ENCODE data around the gene FAM169A. TPM values are rescaled to one million over a fixed set of nuclear protein-coding genes. Genes with fewer than 3 reads are reported as not detected.

The FAM169A gene
- total and polyA plus RNA-seq, 11 donors, result 0.88 to 10.1 (median 4.1) TPM

DNA sequence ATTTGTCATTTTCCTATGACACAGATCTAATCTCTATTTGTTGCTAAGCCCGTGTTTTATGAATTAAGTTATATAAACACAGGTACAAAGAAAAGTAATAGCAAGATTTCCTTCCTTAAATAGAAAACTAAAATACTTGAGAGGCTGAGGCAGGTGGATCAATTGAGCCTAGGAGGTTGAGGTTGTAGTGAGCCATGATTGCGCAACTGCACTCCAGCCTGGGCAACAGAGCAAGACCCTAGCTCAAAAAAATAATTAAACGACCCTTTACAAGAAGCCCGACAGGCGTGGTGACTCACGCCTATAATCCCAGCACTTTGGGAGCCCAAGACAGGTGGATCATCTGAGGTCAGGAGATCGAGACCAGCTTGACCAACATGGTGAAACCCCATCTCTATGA lies 36.8 kb downstream of the FAM169A start:
- 91 to 95% (median 93%) methylated on average over 7 of the region's 7 CpGs for WGBS, 4 donors
- H3K4me3 ChIP-seq, result no peak overlapping the region
- no peak for ATAC-seq
- H3K27ac ChIP-seq, result no peak overlapping the region
- no peak for DNase-seq
- no peak for TF ChIP-seq POLR2A (IDR thresholded peaks at IDR 0.05)
- TF ChIP-seq, protein P1, sequence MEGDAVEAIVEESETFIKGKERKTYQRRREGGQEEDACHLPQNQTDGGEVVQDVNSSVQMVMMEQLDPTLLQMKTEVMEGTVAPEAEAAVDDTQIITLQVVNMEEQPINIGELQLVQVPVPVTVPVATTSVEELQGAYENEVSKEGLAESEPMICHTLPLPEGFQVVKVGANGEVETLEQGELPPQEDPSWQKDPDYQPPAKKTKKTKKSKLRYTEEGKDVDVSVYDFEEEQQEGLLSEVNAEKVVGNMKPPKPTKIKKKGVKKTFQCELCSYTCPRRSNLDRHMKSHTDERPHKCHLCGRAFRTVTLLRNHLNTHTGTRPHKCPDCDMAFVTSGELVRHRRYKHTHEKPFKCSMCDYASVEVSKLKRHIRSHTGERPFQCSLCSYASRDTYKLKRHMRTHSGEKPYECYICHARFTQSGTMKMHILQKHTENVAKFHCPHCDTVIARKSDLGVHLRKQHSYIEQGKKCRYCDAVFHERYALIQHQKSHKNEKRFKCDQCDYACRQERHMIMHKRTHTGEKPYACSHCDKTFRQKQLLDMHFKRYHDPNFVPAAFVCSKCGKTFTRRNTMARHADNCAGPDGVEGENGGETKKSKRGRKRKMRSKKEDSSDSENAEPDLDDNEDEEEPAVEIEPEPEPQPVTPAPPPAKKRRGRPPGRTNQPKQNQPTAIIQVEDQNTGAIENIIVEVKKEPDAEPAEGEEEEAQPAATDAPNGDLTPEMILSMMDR (IDR thresholded peaks at IDR 0.05), result no peak
- no peaks in the 10 kb centered on the region for H3K27me3 ChIP-seq
- intact Hi-C loops (cut with DNase I), result no loop called here
- H3K36me3 ChIP-seq, result no peaks in the 10 kb centered on the region
- H3K9me3 ChIP-seq, result no peaks in the 10 kb centered on the region
- no peaks in the 10 kb centered on the region for H3K4me1 ChIP-seq

DNA sequence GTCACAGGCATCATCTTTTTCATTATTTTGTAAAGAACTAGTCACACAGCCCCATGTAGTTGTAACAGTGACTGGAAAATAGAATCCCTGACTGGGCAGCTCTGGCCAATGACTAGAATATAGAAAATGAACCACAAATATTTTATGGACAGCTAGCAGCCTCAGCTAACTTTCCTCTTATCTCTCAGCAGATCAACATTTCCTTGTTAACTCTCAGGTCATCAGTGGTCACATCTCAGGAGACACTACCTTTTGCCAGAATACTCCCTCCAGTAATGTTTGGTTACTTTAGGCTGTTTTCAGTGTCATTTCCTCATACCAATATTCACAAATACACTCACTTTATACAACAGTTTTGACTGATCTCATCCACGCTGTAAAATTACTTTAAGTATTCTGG lies 43.9 kb downstream of the FAM169A start:
- no peak for ATAC-seq
- intact Hi-C loops (cut with DNase I), result no loop called here
- no peak for DNase-seq
- WGBS, 4 donors, result 84 to 98% (median 91%) methylated on average over 1 of the region's 1 CpG
- TF ChIP-seq POLR2A (IDR thresholded peaks at IDR 0.05), result no peak
- TF ChIP-seq, protein P1 (IDR thresholded peaks at IDR 0.05), result no peak
- Histone ChIP-seq H3K36me3 (no peaks in the 10 kb centered on the region), H3K9me3 (no peaks in the 10 kb centered on the region), H3K4me3 (no peak overlapping the region), H3K27ac (no peak overlapping the region), H3K27me3 (no peaks in the 10 kb centered on the region), H3K4me1 (no peaks in the 10 kb centered on the region)

DNA sequence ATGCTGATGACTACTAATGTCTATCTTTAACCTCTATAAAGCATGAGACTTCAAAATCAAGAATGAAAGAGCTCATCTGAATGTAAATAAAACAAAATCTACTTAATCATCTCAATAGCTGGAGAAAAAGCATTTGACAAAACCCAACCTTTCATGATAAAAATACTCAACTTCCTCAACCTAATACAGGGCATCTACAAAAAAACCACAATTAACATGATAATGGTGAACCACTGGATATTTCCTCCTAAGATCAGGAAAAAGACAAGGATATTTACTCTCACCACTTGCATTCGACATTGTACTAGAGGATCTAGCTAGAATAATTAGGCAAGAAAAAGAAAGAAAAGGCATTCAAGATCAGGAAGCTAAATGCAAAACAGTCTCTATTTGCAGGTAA lies 49.3 kb downstream of the FAM169A start:
- Histone ChIP-seq H3K4me1 (no peaks in the 10 kb centered on the region), H3K27me3 (no peaks in the 10 kb centered on the region), H3K9me3 (no peaks in the 10 kb centered on the region), H3K36me3 (no peaks in the 10 kb centered on the region), H3K27ac (no peak overlapping the region), H3K4me3 (no peak overlapping the region)
- DNase-seq (no peak), ATAC-seq (no peak)
- 40 to 51% (median 47%) methylated on average over 1 of the region's 1 CpG for WGBS, 4 donors
- TF ChIP-seq, protein P1 (IDR thresholded peaks at IDR 0.05), result no peak
- no peak for TF ChIP-seq POLR2A (IDR thresholded peaks at IDR 0.05)
- intact Hi-C loops (cut with DNase I), result no loop called here

DNA sequence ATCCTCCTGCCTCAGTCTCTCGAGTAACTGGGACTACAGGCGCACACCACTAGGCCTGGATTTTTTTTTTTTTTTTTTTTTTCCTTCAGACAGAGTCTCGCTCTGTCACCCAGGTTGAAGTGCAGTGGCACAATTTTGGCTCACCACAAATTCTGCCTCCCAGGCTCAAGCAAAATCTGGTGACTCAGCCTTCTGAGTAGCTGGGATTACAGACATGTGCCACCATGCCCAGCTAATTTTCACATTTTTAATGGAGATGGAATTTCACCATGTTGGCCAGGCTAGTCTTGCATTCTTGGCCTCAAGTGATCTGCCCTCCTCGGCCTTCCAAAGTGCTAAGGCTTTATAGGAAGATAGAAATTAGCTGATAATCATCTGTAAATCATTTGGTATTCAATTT lies 55.3 kb downstream of the FAM169A start:
- no peak for DNase-seq
- Histone ChIP-seq H3K27ac (no peak overlapping the region), H3K4me1 (no peaks in the 10 kb centered on the region), H3K36me3 (no peaks in the 10 kb centered on the region), H3K27me3 (no peaks in the 10 kb centered on the region), H3K4me3 (no peak overlapping the region), H3K9me3 (no peaks in the 10 kb centered on the region)
- intact Hi-C loops (cut with DNase I), result no loop called here
- no peak for ATAC-seq
- WGBS, 4 donors, result 83 to 95% (median 90%) methylated on average over 4 of the region's 4 CpGs
- no peak for TF ChIP-seq POLR2A (IDR thresholded peaks at IDR 0.05)

DNA sequence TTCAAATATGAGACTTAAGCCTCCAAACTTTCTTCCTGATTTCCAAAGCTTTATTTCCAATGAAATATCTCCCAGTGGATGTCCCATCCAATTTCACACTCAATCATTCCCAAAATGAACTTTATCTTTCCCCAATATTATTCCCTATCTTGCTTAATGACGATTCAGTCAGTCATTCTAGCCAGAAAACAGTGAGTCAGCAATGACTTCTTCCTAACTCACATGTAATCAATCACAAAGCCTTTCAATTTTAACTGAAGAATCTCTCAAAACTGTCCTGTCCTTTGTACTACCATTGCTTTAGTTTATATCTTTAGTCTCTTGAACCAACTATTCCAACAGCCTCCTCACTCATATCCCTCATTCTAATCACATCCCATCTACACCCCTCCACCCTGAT lies 64.2 kb downstream of the FAM169A start:
- 44 to 60% (median 48%) methylated on average over 1 of the region's 1 CpG for WGBS, 4 donors
- Histone ChIP-seq H3K4me1 (no peaks in the 10 kb centered on the region), H3K9me3 (no peaks in the 10 kb centered on the region), H3K27me3 (peaks cover 0 to 7% (median 0%) of the 10 kb centered on the region in 9 donors), H3K36me3 (no peaks in the 10 kb centered on the region), H3K27ac (no peak overlapping the region), H3K4me3 (no peak overlapping the region)
- no peak for TF ChIP-seq POLR2A (IDR thresholded peaks at IDR 0.05)
- TF ChIP-seq, protein P1 (IDR thresholded peaks at IDR 0.05), result no peak
- DNase-seq (no peak), ATAC-seq (no peak)
- intact Hi-C loops (cut with DNase I), result no loop called here
